ENCODE data around the gene CTAGE9.

- TF ChIP-seq EZH2 (IDR thresholded peaks at IDR 0.05; ENCODE audit: borderline replicate concordance, insufficient read depth, low read length, poor library complexity, severe bottlenecking): no peak
- no peak for TF ChIP-seq CTCF (IDR thresholded peaks at IDR 0.05; ENCODE audit: poor library complexity, severe bottlenecking)
Observed at GRCh38 chr6:131733376-131734016, 22.7 kb upstream of the CTAGE9 start.
